ENCODE results near the gene EVL.

EVL gene

DNA sequence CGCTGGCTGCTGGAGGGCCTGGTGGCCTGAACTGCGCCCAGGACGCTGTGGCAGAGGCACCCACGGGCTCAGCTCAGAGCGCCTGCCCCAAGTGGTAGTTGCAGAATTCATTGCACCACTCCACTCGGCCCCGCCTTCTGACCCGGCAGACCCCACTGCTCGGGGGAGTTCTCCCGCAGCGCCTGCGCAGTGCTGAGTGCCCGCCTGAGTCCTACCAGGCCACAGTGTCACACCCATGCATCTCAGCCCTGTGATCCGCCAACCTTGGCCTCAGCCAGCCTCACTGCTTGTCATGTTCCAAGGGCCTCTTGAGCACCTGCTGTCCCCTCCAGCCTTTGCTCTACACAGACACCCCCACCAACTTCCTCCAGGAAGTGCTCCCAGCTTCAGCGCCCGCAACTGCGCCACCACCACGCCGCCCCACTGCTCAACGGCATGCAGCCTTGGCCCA lies 82.0 kb downstream of the EVL start:
- TF ChIP-seq, protein P1, sequence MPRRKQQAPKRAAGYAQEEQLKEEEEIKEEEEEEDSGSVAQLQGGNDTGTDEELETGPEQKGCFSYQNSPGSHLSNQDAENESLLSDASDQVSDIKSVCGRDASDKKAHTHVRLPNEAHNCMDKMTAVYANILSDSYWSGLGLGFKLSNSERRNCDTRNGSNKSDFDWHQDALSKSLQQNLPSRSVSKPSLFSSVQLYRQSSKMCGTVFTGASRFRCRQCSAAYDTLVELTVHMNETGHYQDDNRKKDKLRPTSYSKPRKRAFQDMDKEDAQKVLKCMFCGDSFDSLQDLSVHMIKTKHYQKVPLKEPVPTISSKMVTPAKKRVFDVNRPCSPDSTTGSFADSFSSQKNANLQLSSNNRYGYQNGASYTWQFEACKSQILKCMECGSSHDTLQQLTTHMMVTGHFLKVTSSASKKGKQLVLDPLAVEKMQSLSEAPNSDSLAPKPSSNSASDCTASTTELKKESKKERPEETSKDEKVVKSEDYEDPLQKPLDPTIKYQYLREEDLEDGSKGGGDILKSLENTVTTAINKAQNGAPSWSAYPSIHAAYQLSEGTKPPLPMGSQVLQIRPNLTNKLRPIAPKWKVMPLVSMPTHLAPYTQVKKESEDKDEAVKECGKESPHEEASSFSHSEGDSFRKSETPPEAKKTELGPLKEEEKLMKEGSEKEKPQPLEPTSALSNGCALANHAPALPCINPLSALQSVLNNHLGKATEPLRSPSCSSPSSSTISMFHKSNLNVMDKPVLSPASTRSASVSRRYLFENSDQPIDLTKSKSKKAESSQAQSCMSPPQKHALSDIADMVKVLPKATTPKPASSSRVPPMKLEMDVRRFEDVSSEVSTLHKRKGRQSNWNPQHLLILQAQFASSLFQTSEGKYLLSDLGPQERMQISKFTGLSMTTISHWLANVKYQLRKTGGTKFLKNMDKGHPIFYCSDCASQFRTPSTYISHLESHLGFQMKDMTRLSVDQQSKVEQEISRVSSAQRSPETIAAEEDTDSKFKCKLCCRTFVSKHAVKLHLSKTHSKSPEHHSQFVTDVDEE (CRISPR knock-in tag; IDR thresholded peaks at IDR 0.05), result no peak
- TF ChIP-seq, protein P2, sequence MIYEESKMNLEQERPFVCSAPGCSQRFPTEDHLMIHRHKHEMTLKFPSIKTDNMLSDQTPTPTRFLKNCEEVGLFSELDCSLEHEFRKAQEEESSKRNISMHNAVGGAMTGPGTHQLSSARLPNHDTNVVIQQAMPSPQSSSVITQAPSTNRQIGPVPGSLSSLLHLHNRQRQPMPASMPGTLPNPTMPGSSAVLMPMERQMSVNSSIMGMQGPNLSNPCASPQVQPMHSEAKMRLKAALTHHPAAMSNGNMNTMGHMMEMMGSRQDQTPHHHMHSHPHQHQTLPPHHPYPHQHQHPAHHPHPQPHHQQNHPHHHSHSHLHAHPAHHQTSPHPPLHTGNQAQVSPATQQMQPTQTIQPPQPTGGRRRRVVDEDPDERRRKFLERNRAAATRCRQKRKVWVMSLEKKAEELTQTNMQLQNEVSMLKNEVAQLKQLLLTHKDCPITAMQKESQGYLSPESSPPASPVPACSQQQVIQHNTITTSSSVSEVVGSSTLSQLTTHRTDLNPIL (CRISPR knock-in tag; IDR thresholded peaks at IDR 0.05; ENCODE audit: low read depth), result no peak
- TF ChIP-seq GLIS3 (CRISPR knock-in tag; IDR thresholded peaks at IDR 0.05) (no peak), ZFP3 (CRISPR knock-in tag; IDR thresholded peaks at IDR 0.05) (no peak), ESRRG (CRISPR knock-in tag; IDR thresholded peaks at IDR 0.05) (no peak), SNAI2 (CRISPR knock-in tag; IDR thresholded peaks at IDR 0.05) (no peak), TCF4 (CRISPR knock-in tag; IDR thresholded peaks at IDR 0.05; ENCODE audit: borderline replicate concordance) (no peak), TOX (CRISPR knock-in tag; IDR thresholded peaks at IDR 0.05; ENCODE audit: borderline replicate concordance) (no peak), ZNF70 (CRISPR knock-in tag; IDR thresholded peaks at IDR 0.05) (no peak), CSDC2 (CRISPR knock-in tag; IDR thresholded peaks at IDR 0.05) (no peak)
- TF ChIP-seq, protein P3, sequence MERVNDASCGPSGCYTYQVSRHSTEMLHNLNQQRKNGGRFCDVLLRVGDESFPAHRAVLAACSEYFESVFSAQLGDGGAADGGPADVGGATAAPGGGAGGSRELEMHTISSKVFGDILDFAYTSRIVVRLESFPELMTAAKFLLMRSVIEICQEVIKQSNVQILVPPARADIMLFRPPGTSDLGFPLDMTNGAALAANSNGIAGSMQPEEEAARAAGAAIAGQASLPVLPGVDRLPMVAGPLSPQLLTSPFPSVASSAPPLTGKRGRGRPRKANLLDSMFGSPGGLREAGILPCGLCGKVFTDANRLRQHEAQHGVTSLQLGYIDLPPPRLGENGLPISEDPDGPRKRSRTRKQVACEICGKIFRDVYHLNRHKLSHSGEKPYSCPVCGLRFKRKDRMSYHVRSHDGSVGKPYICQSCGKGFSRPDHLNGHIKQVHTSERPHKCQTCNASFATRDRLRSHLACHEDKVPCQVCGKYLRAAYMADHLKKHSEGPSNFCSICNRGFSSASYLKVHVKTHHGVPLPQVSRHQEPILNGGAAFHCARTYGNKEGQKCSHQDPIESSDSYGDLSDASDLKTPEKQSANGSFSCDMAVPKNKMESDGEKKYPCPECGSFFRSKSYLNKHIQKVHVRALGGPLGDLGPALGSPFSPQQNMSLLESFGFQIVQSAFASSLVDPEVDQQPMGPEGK (CRISPR knock-in tag; IDR thresholded peaks at IDR 0.05; ENCODE audit: borderline replicate concordance), result no peak
- TF ChIP-seq, protein P4, sequence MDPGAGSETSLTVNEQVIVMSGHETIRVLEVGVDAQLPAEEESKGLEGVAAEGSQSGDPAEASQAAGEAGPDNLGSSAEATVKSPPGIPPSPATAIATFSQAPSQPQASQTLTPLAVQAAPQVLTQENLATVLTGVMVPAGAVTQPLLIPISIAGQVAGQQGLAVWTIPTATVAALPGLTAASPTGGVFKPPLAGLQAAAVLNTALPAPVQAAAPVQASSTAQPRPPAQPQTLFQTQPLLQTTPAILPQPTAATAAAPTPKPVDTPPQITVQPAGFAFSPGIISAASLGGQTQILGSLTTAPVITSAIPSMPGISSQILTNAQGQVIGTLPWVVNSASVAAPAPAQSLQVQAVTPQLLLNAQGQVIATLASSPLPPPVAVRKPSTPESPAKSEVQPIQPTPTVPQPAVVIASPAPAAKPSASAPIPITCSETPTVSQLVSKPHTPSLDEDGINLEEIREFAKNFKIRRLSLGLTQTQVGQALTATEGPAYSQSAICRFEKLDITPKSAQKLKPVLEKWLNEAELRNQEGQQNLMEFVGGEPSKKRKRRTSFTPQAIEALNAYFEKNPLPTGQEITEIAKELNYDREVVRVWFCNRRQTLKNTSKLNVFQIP (CRISPR knock-in tag; IDR thresholded peaks at IDR 0.05; ENCODE audit: borderline replicate concordance, low read depth), result no peak
- TF ChIP-seq, protein P5, sequence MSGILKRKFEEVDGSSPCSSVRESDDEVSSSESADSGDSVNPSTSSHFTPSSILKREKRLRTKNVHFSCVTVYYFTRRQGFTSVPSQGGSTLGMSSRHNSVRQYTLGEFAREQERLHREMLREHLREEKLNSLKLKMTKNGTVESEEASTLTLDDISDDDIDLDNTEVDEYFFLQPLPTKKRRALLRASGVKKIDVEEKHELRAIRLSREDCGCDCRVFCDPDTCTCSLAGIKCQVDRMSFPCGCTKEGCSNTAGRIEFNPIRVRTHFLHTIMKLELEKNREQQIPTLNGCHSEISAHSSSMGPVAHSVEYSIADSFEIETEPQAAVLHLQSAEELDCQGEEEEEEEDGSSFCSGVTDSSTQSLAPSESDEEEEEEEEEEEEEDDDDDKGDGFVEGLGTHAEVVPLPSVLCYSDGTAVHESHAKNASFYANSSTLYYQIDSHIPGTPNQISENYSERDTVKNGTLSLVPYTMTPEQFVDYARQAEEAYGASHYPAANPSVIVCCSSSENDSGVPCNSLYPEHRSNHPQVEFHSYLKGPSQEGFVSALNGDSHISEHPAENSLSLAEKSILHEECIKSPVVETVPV (CRISPR knock-in tag; IDR thresholded peaks at IDR 0.05), result no peak
- no peak for ATAC-seq

DNA sequence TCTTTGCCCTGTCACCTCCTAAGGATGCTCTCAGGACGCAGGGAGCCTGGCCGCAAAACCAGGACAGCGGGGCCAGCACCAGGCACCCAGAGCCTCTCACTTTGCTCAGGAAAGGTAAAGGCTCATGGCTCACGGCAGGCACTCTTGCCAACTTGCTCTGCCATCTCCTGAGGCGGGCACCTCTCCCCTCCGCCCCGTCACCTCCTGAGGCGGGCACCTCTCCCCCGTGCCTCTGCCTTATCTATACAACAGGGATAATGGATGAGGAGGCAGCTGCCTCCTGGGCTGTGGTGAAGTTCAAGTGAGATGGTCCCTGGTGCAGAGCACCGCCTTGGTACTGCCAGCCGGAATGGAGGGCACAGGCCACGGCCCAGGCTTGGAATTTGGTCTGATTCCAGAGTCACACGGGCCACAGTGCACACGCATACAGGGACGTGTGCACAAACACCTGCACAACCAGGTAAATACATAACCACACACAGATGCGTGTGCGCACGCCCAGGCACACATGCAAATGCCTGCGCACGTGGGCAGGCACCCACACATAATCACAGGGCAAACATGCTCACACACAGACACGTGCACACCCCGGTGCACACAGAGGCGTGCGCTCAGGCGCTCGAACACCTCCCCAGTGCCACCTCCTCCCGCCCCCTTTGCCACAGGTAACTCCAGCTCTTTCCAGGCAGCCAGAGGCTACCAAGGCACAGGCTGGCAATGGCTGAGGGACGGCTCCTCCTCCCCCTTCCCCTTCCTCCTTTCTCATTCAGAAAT lies 82.7 kb downstream of the EVL start:
- no peak for TF ChIP-seq TCF4 (CRISPR knock-in tag; IDR thresholded peaks at IDR 0.05; ENCODE audit: borderline replicate concordance)
- no peak for TF ChIP-seq SNAI2 (CRISPR knock-in tag; IDR thresholded peaks at IDR 0.05)
- no peak for TF ChIP-seq OSR1 (CRISPR knock-in tag; IDR thresholded peaks at IDR 0.05)
- TF ChIP-seq PPARA (CRISPR knock-in tag; IDR thresholded peaks at IDR 0.05; ENCODE audit: borderline replicate concordance), result no peak
- no peak for TF ChIP-seq CSDC2 (CRISPR knock-in tag; IDR thresholded peaks at IDR 0.05)
- TF ChIP-seq RARB (CRISPR knock-in tag; IDR thresholded peaks at IDR 0.05), result no peak
- TF ChIP-seq, protein P5 (CRISPR knock-in tag; IDR thresholded peaks at IDR 0.05), result no peak
- TF ChIP-seq ZFP30 (CRISPR knock-in tag; IDR thresholded peaks at IDR 0.05), result no peak
- no peak for TF ChIP-seq ZFP3 (CRISPR knock-in tag; IDR thresholded peaks at IDR 0.05)
- TF ChIP-seq, protein P3 (CRISPR knock-in tag; IDR thresholded peaks at IDR 0.05; ENCODE audit: borderline replicate concordance), result no peak
- ATAC-seq, result no peak

Data from SK-N-SH treated with all-trans-retinoic acid at 6 μM for 48 hours (cell line).